WI38 (cell line): ENCODE measurements around the gene HUWE1.

Experiments used
- H3K4me3 ChIP-seq: 2 replicates; pipeline ENCODE4 v1.5.1; 2011; ENCODE audit warnings: low read depth, mild to moderate bottlenecking, control low read depth, low read length
- TF ChIP-seq, protein P1 (sequence below): IDR thresholded peaks from 2 replicates; pipeline ENCODE4 v1.5.1; 2012; ENCODE audit warnings: low read depth, mild to moderate bottlenecking, control low read depth, low read length

The HUWE1 gene

DNA sequence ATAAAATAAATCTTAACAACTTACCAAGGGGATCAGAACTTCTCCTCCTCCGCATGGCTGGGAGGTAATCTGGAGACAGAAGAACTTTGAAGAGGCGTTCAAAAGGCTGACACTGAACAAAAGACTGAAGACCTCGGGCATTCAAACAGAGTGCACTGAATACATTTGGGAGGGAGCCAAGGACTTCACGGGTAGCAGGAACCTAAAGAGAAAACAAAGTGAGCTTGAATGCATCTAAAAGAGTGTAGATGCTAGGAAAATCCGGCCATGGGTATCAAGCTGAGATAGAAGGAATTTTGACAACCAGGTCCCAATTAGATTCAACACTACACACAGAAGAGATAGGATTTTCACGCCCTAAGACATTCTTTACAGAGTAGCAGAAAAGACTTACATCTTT is 69.6 kb downstream of the HUWE1 start:
- TF ChIP-seq, protein P1, sequence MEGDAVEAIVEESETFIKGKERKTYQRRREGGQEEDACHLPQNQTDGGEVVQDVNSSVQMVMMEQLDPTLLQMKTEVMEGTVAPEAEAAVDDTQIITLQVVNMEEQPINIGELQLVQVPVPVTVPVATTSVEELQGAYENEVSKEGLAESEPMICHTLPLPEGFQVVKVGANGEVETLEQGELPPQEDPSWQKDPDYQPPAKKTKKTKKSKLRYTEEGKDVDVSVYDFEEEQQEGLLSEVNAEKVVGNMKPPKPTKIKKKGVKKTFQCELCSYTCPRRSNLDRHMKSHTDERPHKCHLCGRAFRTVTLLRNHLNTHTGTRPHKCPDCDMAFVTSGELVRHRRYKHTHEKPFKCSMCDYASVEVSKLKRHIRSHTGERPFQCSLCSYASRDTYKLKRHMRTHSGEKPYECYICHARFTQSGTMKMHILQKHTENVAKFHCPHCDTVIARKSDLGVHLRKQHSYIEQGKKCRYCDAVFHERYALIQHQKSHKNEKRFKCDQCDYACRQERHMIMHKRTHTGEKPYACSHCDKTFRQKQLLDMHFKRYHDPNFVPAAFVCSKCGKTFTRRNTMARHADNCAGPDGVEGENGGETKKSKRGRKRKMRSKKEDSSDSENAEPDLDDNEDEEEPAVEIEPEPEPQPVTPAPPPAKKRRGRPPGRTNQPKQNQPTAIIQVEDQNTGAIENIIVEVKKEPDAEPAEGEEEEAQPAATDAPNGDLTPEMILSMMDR = no peak
- H3K4me3 ChIP-seq = no peak overlapping the region

DNA sequence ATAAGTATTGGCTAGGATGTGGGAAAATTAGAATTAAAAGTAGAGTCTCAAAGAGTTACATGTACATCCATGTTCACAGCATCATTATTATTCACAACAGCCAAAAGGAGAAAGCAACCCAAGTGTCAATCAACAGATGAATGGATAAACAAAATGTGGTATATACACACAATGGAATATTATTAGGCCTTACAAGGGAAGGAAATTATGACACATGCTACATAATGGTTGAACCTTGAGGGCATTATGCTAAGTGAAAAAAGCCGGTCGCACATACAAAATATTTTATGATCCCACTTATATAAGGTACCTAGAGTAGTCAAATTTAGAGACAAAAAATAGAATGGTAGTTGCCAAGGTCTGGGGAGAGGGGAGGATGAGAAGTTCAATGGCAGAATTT is 80.1 kb downstream of the HUWE1 start:
- no peak overlapping the region for H3K4me3 ChIP-seq
- TF ChIP-seq, protein P1 = no peak

DNA sequence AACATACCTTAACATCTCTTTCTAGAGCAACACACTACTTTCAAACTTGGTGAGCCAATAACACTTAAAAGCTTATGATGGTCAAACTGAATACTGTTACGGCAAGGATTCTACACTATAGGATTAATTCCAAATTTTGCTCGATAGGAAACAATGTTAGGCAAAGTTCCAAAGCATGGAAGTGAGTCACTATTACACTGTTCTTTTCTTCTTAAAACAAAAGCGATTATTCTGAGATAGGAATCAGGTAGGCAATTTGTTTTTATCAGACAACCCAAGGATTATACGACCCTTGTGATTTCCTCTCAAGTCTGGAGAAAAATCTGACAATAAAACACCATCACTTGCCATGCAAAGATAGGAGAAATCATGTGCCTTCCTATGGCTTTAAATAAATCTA is 81.5 kb downstream of the HUWE1 start:
- TF ChIP-seq, protein P1 = no peak
- H3K4me3 ChIP-seq = no peak overlapping the region

DNA sequence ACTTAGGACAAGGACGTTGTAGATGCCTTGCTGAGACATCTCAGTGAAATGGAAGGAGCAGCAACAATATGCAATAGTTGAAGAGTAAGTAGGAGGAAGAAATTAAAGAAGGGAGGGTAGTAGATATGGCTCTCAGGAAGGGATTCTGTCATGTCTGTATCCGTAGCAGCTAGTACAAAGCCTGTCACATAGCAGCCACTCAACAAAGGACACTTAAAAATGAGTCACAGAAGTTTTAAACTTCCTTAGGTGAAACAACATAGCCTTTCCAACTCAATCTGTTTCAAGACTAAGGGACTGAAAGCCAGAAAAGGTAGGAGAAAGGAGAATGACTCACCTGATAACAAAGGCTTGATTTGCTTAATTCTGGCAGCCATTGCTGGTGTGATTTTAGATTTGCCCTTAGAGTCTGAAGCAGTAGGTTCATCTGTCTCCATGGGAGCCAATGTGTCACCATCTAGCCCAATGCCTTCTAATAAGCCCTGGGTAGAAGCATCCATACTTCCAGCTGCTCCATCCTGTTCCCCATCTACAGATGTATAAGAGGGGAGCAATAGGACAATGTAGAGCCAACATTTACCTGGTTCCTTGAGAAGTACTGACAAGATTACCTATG is 86.6 kb downstream of the HUWE1 start:
- H3K4me3 ChIP-seq = no peak overlapping the region
- TF ChIP-seq, protein P1 = no peak

DNA sequence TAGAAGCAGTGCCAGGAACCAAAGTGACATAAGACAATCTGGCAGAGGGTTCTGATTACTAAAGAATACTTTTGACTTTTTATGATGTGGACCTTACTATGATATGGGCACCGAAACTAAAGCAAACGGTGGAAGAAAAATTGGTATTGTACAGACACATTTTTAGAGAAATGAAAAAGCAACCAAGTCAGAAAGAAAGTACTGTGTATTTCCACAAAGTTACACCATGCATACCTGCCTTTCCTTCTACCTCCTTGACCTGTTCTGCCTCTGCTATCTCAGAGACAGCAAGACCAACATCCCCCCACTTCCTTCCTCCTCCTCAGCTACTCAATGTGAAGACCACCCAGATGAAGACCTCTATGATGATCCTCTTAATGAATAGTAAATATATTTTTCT is 88.3 kb downstream of the HUWE1 start:
- TF ChIP-seq, protein P1 = no peak

DNA sequence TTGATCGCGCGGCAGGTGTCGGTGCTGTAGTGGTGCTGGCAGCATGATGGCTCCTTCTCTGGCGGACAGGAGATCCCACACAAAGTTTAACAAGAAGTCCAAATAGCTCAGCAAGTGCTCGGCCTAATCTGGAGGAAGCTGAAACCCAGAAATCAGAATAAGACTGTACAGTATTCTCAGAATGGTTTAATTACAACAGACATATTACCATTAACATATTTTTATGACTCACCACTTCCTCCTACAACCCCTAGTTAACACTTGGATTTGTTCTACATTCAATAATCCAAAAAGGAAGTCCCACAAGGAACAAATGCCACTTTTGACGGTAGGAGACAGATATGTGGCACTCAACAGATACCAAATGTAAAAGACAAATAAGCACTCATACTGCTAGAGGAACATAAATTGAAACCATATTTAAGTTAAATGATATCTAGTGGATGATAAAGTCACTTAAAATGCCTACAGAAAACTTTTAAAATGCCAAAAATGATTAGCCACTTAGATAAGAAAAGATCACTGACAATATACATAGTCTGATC is 91.2 kb downstream of the HUWE1 start:
- H3K4me3 ChIP-seq = no peak overlapping the region
- TF ChIP-seq, protein P1 = no peak

More for the DNA sequence above, 88.3 kb downstream of the HUWE1 start:
- no peak overlapping the region for H3K4me3 ChIP-seq

DNA sequence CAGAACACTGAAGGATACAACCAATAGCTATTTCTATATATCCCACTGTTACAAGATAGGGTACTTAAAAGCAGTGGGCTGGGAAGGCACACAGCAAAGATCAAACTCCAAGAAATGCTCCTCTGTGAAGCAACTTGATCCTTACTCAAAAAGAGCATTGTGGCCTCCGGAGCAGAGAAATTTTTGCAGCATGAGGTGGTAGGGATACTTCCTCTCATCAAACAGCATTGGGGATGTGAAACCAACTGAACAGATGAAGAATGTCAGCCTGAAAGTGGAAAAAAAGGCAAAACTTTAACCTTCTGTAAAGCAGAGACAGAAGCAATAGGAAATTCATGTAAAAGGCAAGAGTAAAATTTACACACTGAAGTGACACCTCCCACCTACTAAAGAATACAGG is 92.2 kb downstream of the HUWE1 start:
- H3K4me3 ChIP-seq = no peak overlapping the region
- TF ChIP-seq, protein P1 = no peak
